Adrenal gland (tissue), 12 donors: ENCODE results near the gene HOXB13. TPM values are rescaled to one million over a fixed set of nuclear protein-coding genes. Genes with fewer than 3 reads are reported as not detected.

Source experiments
- DNase-seq, 7 donors: peaks; one replicate each; pipeline ENCODE4 v3.0.0-alpha.2; 2019 to 2020
- H3K27ac ChIP-seq, 5 donors: fragments of 200-600 bp; sonication (generic) in 4 of 5; 1 replicate in 3 of 5; 2 replicates in 2 of 5; pipeline versions ENCODE4 v1.5.1 to v1.8.0; 2016 to 2020; ENCODE audit warnings: mild to moderate bottlenecking in 1 of 5
- H3K27me3 ChIP-seq: fragments of 200-600 bp; 2 replicates; pipeline ENCODE4 v1.8.0; 2021
- H3K36me3 ChIP-seq, 2 donors: fragments of 200-600 bp; replicated peaks in 1 of 2; 1 replicate in 1 of 2; 2 replicates in 1 of 2; pipeline versions ENCODE4 v1.5.1 to v1.8.0; 2018 to 2022
- H3K4me1 ChIP-seq, 2 donors: fragments of 200-600 bp; replicated peaks in 1 of 2; 1 replicate in 1 of 2; 2 replicates in 1 of 2; pipeline versions ENCODE4 v1.5.1 to v1.8.0; 2018 to 2021
- H3K4me3 ChIP-seq, 4 donors: fragments of 200-600 bp; sonication (generic) in 3 of 4; one replicate each; pipeline ENCODE4 v1.5.1; 2016 to 2018
- H3K9me3 ChIP-seq, 3 donors: fragments of 200-600 bp; sonication (generic) in 1 of 3; replicated peaks in 1 of 3; 1 replicate in 2 of 3; 2 replicates in 1 of 3; pipeline versions ENCODE4 v1.5.1 to v1.8.0; 2016 to 2021
- POLR2A ChIP-seq, 2 donors: fragments of 450-650 bp; IDR thresholded peaks; one replicate each; pipeline ENCODE4 v1.6.1; 2017; ENCODE audit warnings: antibody characterized with exemption in 2 of 2, mild to moderate bottlenecking in 2 of 2, moderate library complexity in 1 of 2
- WGBS, 4 donors: extraction: QIAGEN DNeasy Blood & Tissue Kit in 2 of 4; methylation state at CpG; one replicate each; pipeline versions ENCODE4 v1.1.5 to v1.1.7; 2013 to 2017; 5-methylcytosine and 5-hydroxymethylcytosine counted together
- intact Hi-C, 2 donors: fragments of 100-400 bp; cut with DNase I; formaldehyde crosslinking; loops; one replicate each; pipeline versions ENCODE4 v1.14.1 to v1.15.0; 2022 to 2023
- polyA plus RNA-seq, 3 donors: library from polyadenylated mRNA; stranded (reverse); fragments of 200-250 nt in 2 of 3; fragments of 350-450 nt in 1 of 3; fragmentation: Illumina TruSeq in 1 of 3; extraction: RNeasy Lipid Tissue Mini Kit (QIAGEN cat#74804) in 1 of 3; gene quantifications; one replicate each; pipeline ENCODE4 v1.2.3, GENCODE V29; 2013 to 2014
- total RNA-seq, 9 donors: library from RNA; depleted of rRNA in 4 of 9; stranded (reverse); fragments of >200 nt in 4 of 9; fragments of 120-200 nt in 1 of 9; fragmentation: NEBNext Ultra II Directional in 1 of 9; extraction: Animal tissue kit (Norgen Biotek cat#: 25700) in 1 of 9; gene quantifications; one replicate each; pipeline versions ENCODE4 v1.1.0 to v1.2.4, GENCODE V29; 2013 to 2023
- TF ChIP-seq, protein P1 (sequence below), 6 experiments: fragments of 450-650 bp in 4 of 6; fragments of 200-600 bp in 2 of 6; sonication (generic) in 1 of 6; IDR thresholded peaks; 1 replicate in 5 of 6; 2 replicates in 1 of 6; pipeline versions ENCODE4 v1.5.1 to v1.8.0; 2016 to 2021; ENCODE audit warnings: antibody characterized with exemption in 6 of 6, mild to moderate bottlenecking in 2 of 6, moderate library complexity in 1 of 6
- donor health status: healthy with polysubstance abuse.
- donor health status: Bipolar disorder and iron deficiency.
- donor health status: DM: yes; HTN: yes; CAD: no.
- donor health status: DM: no; HTN: no; CAD: no.
- donor health status: DM: no; HTN: no; CAD: no.
- donor health status: DM: yes; HTN: yes; CAD: no.

Gene HOXB13
- total and polyA plus RNA-seq, 12 donors = 0.07 to 0.11 TPM; not detected in 10

DNA sequence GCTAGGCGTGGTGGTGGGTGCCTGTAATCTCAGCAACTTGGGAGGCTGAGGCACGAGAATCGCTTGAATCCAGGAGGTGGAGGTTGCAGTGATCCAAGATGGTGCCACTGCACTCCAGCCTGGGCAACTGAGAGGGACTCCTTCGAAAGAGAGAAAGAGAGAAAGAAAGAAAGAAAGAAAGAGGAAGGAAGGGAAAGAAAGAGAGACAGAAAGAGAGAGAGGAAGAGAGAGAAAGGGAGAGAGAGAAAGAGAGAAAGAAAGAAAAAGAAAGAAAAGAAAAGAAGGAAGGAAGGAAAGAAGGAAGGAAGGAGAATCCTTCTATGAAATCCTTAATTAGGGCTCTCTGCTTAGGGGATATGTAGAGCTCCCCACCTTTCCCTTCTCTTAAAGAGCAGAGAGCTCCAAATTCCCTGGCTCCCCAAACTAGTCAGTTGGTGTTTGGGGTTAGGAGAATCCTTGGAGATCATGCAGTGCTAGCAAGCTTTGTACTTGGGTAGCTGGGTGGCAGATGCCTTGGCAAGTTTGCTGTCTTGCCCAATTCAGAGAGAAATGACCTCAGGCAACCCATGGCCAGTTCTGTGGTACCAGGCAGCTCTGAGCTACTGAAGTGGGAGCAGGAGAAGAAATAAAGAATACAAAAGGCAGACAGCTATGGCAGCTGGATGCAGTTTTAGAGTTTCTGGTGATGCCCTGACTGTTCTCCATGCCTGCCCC, 8.9 kb upstream of the HOXB13 start:
- no peak for DNase-seq
- no peaks in the 10 kb centered on the region for H3K36me3 ChIP-seq
- TF ChIP-seq, protein P1, sequence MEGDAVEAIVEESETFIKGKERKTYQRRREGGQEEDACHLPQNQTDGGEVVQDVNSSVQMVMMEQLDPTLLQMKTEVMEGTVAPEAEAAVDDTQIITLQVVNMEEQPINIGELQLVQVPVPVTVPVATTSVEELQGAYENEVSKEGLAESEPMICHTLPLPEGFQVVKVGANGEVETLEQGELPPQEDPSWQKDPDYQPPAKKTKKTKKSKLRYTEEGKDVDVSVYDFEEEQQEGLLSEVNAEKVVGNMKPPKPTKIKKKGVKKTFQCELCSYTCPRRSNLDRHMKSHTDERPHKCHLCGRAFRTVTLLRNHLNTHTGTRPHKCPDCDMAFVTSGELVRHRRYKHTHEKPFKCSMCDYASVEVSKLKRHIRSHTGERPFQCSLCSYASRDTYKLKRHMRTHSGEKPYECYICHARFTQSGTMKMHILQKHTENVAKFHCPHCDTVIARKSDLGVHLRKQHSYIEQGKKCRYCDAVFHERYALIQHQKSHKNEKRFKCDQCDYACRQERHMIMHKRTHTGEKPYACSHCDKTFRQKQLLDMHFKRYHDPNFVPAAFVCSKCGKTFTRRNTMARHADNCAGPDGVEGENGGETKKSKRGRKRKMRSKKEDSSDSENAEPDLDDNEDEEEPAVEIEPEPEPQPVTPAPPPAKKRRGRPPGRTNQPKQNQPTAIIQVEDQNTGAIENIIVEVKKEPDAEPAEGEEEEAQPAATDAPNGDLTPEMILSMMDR (IDR thresholded peaks at IDR 0.05) = no peak
- no peak for TF ChIP-seq POLR2A (IDR thresholded peaks at IDR 0.05)
- H3K4me1 ChIP-seq = no peaks in the 10 kb centered on the region
- peaks cover 98% of the 10 kb centered on the region for H3K27me3 ChIP-seq
- H3K9me3 ChIP-seq = no peaks in the 10 kb centered on the region
- intact Hi-C loops = no loop called here
- no peak overlapping the region for H3K4me3 ChIP-seq
- H3K27ac ChIP-seq = no peak overlapping the region
- WGBS, 4 donors = 47 to 62% (median 55%) methylated on average over 4 of the region's 4 CpGs

DNA sequence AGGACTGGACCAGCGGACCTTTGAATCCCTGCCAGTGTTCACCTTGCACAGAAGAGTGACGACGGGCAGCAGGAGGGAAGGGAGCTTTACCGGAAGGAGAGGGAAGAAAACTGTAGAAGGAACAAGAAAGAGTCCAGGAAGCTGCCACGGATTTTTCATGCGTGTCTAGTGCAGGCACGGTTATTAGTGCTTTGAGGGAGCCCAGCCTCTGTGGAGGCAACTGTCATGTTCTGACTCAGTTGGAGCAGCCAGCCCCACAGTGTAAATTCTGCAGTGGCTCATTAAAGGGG, 6.5 kb upstream of the HOXB13 start:
- H3K4me1 ChIP-seq = no peaks in the 10 kb centered on the region
- no peak overlapping the region for H3K27ac ChIP-seq
- H3K9me3 ChIP-seq = no peaks in the 10 kb centered on the region
- intact Hi-C loops = no loop called here
- DNase-seq = no peak
- no peak for TF ChIP-seq POLR2A (IDR thresholded peaks at IDR 0.05)
- TF ChIP-seq, protein P1 (IDR thresholded peaks at IDR 0.05) = no peak
- H3K4me3 ChIP-seq = no peak overlapping the region
- H3K27me3 ChIP-seq = peaks cover 96% of the 10 kb centered on the region
- 2 to 13% (median 7%) methylated on average over 7 of the region's 7 CpGs for WGBS, 4 donors
- H3K36me3 ChIP-seq = no peaks in the 10 kb centered on the region

DNA sequence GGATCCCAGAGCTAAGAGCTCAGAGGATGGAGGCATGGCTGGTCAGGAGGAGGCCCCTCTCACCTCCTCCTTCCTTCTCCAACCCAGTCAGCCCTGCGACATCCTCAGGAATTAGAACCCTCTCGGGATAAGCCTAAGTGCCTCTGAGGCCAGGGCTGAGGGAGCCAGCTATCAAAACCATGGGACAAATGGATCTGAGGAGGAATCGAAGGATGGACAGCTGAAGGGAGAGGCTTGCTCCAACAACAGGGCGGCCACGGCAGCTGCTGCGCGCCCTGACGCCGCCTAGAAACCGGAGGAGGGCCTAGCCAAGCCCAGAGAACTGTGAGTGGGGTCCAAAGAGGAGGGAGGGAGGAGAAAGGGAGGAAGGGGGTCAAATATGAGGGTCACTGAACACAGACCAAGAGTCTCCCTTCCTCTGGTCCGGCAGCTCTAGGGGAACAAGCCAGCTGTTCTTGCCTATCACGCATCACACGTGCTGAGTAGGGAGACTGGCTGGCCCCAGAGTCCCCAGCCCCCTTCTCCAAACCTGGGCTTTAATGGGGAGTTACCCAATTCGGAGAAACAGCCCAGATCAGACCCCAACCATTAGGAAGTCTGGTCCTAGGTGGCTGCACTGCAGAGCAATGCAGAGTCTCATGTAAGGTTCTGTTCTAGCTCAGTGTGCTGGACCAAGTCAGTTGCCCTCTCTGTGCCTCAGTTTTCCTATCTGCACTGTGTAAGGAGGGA, 5.9 kb upstream of the HOXB13 start:
- H3K27me3 ChIP-seq = peaks cover 96% of the 10 kb centered on the region
- no peak for DNase-seq
- 10 to 21% (median 15%) methylated on average over 12 to 14 of the region's 14 CpGs for WGBS, 4 donors

DNA sequence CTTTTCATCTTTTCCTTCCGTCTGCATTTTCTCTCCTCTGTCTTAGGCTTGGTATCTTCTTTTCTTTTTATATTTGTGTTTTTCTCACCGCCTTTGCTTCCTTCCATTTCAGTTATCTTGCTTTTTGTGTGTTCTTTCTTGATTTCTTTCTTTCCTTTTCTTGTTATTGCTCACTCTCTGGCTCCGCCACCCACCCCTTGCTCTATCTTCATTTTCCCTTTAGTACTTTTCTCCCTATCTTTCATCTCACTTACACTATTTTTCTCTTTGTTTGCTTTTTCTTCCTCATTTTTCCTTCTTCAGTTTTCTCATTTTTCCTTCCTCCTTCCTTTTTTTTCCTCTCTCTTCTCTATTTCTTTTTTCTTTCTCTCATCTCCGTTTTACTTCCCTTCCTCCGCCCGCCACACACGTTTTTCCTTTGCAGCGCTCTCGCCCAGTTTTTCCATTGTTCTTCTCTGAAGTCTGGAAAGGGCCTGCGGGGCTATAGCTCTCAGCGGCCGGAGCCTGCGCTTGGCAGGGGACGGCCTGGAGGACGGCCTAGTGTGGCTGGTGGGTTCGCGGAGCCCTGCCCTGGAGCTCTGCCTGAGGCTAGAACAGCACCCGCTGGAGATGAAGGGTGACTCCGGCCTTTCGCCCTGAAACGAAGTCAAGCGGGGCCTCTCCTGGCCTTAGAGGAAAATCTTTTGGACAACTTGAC, 5.2 kb upstream of the HOXB13 start:
- no peak for DNase-seq
- no peak overlapping the region for H3K27ac ChIP-seq
- intact Hi-C loops = no loop called here
- no peaks in the 10 kb centered on the region for H3K36me3 ChIP-seq
- TF ChIP-seq POLR2A (IDR thresholded peaks at IDR 0.05) = no peak
- TF ChIP-seq, protein P1 (IDR thresholded peaks at IDR 0.05) = no peak
- H3K9me3 ChIP-seq = no peaks in the 10 kb centered on the region
- H3K27me3 ChIP-seq = peaks cover 95% of the 10 kb centered on the region
- H3K4me1 ChIP-seq = no peaks in the 10 kb centered on the region
- no peak overlapping the region for H3K4me3 ChIP-seq
- 15 to 24% (median 19%) methylated on average over 17 to 22 of the region's 22 CpGs for WGBS, 4 donors

More for the DNA sequence above, 5.9 kb upstream of the HOXB13 start:
- TF ChIP-seq, protein P1 (IDR thresholded peaks at IDR 0.05) = no peak
- no peak for TF ChIP-seq POLR2A (IDR thresholded peaks at IDR 0.05)
- no peak overlapping the region for H3K27ac ChIP-seq
- no peaks in the 10 kb centered on the region for H3K4me1 ChIP-seq
- no peaks in the 10 kb centered on the region for H3K36me3 ChIP-seq
- H3K4me3 ChIP-seq = no peak overlapping the region
- no peaks in the 10 kb centered on the region for H3K9me3 ChIP-seq
- intact Hi-C loops = no loop called here
